Caco-2 (cell line): ENCODE results near the gene PROSER2. TPM values are rescaled to one million over a fixed set of nuclear protein-coding genes. Genes with fewer than 3 reads are reported as not detected.

ENCODE experiments used
- BruUV-seq: library from RNA; stranded (reverse); fragments of 400-500 nt; replicated peaks from 2 replicates; lab custom pipeline; 2021; lab: Mats Ljungman, UMichigan
- CTCF ChIA-PET: fragments of 300-600 bp; sonication (Branson Sonifier 250); formaldehyde crosslinking; loops from one replicate; lab custom pipeline; 2022; ENCODE audit warnings: antibody characterized with exemption; lab: Charles Lee
- POLR2A ChIA-PET: fragments of 300-600 bp; sonication (Branson Sonifier 250); formaldehyde crosslinking; loops from one replicate; lab custom pipeline; 2022; ENCODE audit warnings: antibody characterized with exemption; lab: Charles Lee
- DNase-seq, 2 experiments: peaks; one replicate each; pipeline versions ENCODE4 v3.0.0 to v3.0.0-alpha.2; 2020 to 2022
- H3K27me3 ChIP-seq: replicated peaks from 2 replicates; pipeline ENCODE4 v1.6.0; 2011; ENCODE audit warnings: low read length; ENCODE audit not compliant: control insufficient read depth, insufficient read depth
- H3K36me3 ChIP-seq: 2 replicates; pipeline ENCODE4 v1.5.1; 2011; ENCODE audit warnings: low read length; ENCODE audit not compliant: control insufficient read depth, insufficient read depth
- H3K4me1 ChIP-seq: fragments of 250-450 bp; sonication (Bioruptor Pico); 2 replicates; pipeline ENCODE4 v1.5.1; 2020; ENCODE audit warnings: mild to moderate bottlenecking
- H3K4me3 ChIP-seq: 2 replicates; pipeline ENCODE4 v1.5.1; 2011; ENCODE audit warnings: low read depth, mild to moderate bottlenecking, control low read depth, low read length
- H3K9me3 ChIP-seq: fragments of 250-450 bp; sonication (Bioruptor Pico); 2 replicates; pipeline ENCODE4 v1.5.1; 2020; ENCODE audit warnings: mild to moderate bottlenecking, moderate library complexity
- H3K27ac Mint-ChIP-seq: one replicate; pipeline ENCODE4 v1.8.0; 2022; ENCODE audit warnings: mixed read lengths; ENCODE audit not compliant: unreplicated experiment
- H3K27me3 Mint-ChIP-seq: one replicate; pipeline ENCODE4 v1.8.0; 2022; ENCODE audit warnings: mixed read lengths; ENCODE audit not compliant: insufficient read depth, unreplicated experiment
- H3K36me3 Mint-ChIP-seq: one replicate; pipeline ENCODE4 v1.8.0; 2022; ENCODE audit warnings: mild to moderate bottlenecking, mixed read lengths; ENCODE audit not compliant: insufficient read depth, unreplicated experiment
- H3K4me1 Mint-ChIP-seq: one replicate; pipeline ENCODE4 v1.8.0; 2022; ENCODE audit warnings: low read depth, mixed read lengths; ENCODE audit not compliant: unreplicated experiment
- H3K4me3 Mint-ChIP-seq: one replicate; pipeline ENCODE4 v1.8.0; 2022; ENCODE audit warnings: mild to moderate bottlenecking, moderate library complexity, mixed read lengths; ENCODE audit not compliant: unreplicated experiment
- H3K9me3 Mint-ChIP-seq: one replicate; pipeline ENCODE4 v1.8.0; 2022; ENCODE audit warnings: mixed read lengths; ENCODE audit not compliant: unreplicated experiment
- CTCF ChIP-seq, 2 experiments: fragments of 200-600 bp in 1 of 2; IDR thresholded peaks; 1 replicate in 1 of 2; 2 replicates in 1 of 2; pipeline versions ENCODE4 v1.5.1 to v1.8.0; 2011 to 2022; ENCODE audit warnings: antibody characterized with exemption in 1 of 2, control low read depth in 1 of 2, inconsistent platforms in 1 of 2, low read depth in 1 of 2, low read length in 1 of 2, mild to moderate bottlenecking in 1 of 2, moderate library complexity in 1 of 2; ENCODE audit not compliant: insufficient read depth in 1 of 2, severe bottlenecking in 1 of 2, unreplicated experiment in 1 of 2
- intact Hi-C: fragments of 100-400 bp; cut with micrococcal nuclease; formaldehyde crosslinking; loops from one replicate; pipeline ENCODE4 v1.10.0; 2022; ENCODE audit not compliant: unreplicated experiment
- total RNA-seq: library from RNA; stranded (reverse); gene quantifications from 2 replicates; pipeline ENCODE4 v1.2.3, GENCODE V29; 2022

Gene PROSER2
- total RNA-seq, 1 experiment from 2014 or later, result 134 TPM

- Mint-ChIP-seq H3K36me3 (peaks cover 8% of the 10 kb centered on the region), H3K27me3 (no peaks in the 10 kb centered on the region), H3K4me1 (peaks cover 35% of the 10 kb centered on the region), H3K4me3 (no peak overlapping the region), H3K27ac (peak overlapping the region; percentile 27), H3K9me3 (no peaks in the 10 kb centered on the region)
- intact Hi-C loops, result no loop called here
- Histone ChIP-seq H3K36me3 (no peaks in the 10 kb centered on the region), H3K4me1 (peaks cover 32% of the 10 kb centered on the region), H3K9me3 (no peaks in the 10 kb centered on the region), H3K27me3 (no peaks in the 10 kb centered on the region), H3K4me3 (no peak overlapping the region)
- POLR2A ChIA-PET, result no interaction called here
- no peak for TF ChIP-seq CTCF (IDR thresholded peaks at IDR 0.05; ENCODE audit: insufficient read depth in 1 of 2, low read depth in 1 of 2, low read length in 1 of 2, severe bottlenecking in 1 of 2, unreplicated experiment in 1 of 2)
- no TSS peak for BruUV-seq
- CTCF ChIA-PET, result interaction anchor here (1.4 kb wide), 1 partner anchor 15 kb away, joined by 5 read pairs; no protein-coding TSS in a partner anchor
- no peak for DNase-seq
Measured at GRCh38 chr10:11797847-11798633, 25.1 kb upstream of the PROSER2 start.

- Histone ChIP-seq H3K36me3 (no peaks in the 10 kb centered on the region), H3K27me3 (no peaks in the 10 kb centered on the region), H3K4me1 (peaks cover 25% of the 10 kb centered on the region), H3K9me3 (no peaks in the 10 kb centered on the region), H3K4me3 (no peak overlapping the region)
- Mint-ChIP-seq H3K9me3 (no peaks in the 10 kb centered on the region), H3K4me1 (peaks cover 24% of the 10 kb centered on the region), H3K36me3 (no peaks in the 10 kb centered on the region), H3K27ac (no peak overlapping the region), H3K4me3 (no peak overlapping the region), H3K27me3 (no peaks in the 10 kb centered on the region)
- CTCF ChIA-PET, result interaction anchor here (1.4 kb wide), 1 partner anchor 16 kb away, joined by 5 read pairs; no protein-coding TSS in a partner anchor
- intact Hi-C loops, result no loop called here
- POLR2A ChIA-PET, result no interaction called here
- no TSS peak for BruUV-seq
- DNase-seq, result no peak
- no peak for TF ChIP-seq CTCF (IDR thresholded peaks at IDR 0.05; ENCODE audit: insufficient read depth in 1 of 2, low read depth in 1 of 2, low read length in 1 of 2, severe bottlenecking in 1 of 2, unreplicated experiment in 1 of 2)
Measured at GRCh38 chr10:11798845-11799735, 24.1 kb upstream of the PROSER2 start.

GRCh38 chr10:11799736-11800080 is 23.4 kb upstream of the PROSER2 start:
- Histone ChIP-seq H3K4me3 (no peak overlapping the region), H3K4me1 (peaks cover 19% of the 10 kb centered on the region), H3K36me3 (no peaks in the 10 kb centered on the region), H3K9me3 (no peaks in the 10 kb centered on the region), H3K27me3 (no peaks in the 10 kb centered on the region)
- ChIA-PET POLR2A (no interaction called here), CTCF (no interaction called here)
- Mint-ChIP-seq H3K9me3 (no peaks in the 10 kb centered on the region), H3K27me3 (no peaks in the 10 kb centered on the region), H3K4me3 (no peak overlapping the region), H3K4me1 (peaks cover 21% of the 10 kb centered on the region), H3K27ac (no peak overlapping the region), H3K36me3 (no peaks in the 10 kb centered on the region)
- DNase-seq, result no peak
- BruUV-seq, result no TSS peak
- no peak for TF ChIP-seq CTCF (IDR thresholded peaks at IDR 0.05; ENCODE audit: insufficient read depth in 1 of 2, low read depth in 1 of 2, low read length in 1 of 2, severe bottlenecking in 1 of 2, unreplicated experiment in 1 of 2)
- intact Hi-C loops, result no loop called here
